ENCODE measurements around the gene ATP6V0E2.
"Not testable (repeated sequence)": the region's sequence is repeated elsewhere in the genome, so short reads cannot be mapped to it uniquely, and the experiment has no call there.

The ATP6V0E2 gene

GRCh38 chr7:149907776-149908376 lies 34.1 kb downstream of the ATP6V0E2 start:
- H3K27ac ChIP-seq (replicated peaks); H3K4me3 ChIP-seq (replicated peaks; ENCODE audit: insufficient read depth, low read length); DNase-seq (ENCODE audit: low read depth in 1 of 2, low spot score in 1 of 2); H3K27me3 ChIP-seq (ENCODE audit: insufficient read depth, poor library complexity, severe bottlenecking): not testable (repeated sequence)

DNA sequence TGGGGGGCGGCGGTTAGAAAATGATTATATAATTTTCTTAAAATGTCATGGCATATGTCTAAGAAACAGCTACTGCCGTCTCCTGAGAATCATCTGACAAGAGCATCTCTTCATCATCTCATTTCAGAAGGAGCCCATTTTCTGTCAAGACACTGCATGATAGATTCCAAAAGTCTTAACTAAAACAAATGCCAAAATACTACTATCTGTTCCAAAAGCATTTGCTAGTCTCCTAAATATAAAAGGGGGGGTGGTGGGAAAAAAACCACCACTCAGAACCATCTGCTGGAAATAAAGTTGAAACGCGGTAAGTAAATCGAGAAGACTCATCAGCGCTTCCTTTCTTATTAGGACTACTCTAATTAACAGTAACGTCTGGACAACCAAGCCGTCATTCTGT lies 36.5 kb downstream of the ATP6V0E2 start:
- DNase-seq (ENCODE audit: low read depth in 1 of 2, low spot score in 1 of 2); H3K27ac ChIP-seq (replicated peaks); H3K4me3 ChIP-seq (replicated peaks; ENCODE audit: insufficient read depth, low read length); H3K27me3 ChIP-seq (ENCODE audit: insufficient read depth, poor library complexity, severe bottlenecking): not testable (repeated sequence)

- H3K4me3 ChIP-seq (replicated peaks; ENCODE audit: insufficient read depth, low read length); H3K27me3 ChIP-seq (ENCODE audit: insufficient read depth, poor library complexity, severe bottlenecking); DNase-seq (ENCODE audit: low read depth in 1 of 2, low spot score in 1 of 2); H3K27ac ChIP-seq (replicated peaks): not testable (repeated sequence)
Measured at GRCh38 chr7:149912126-149912525, 38.4 kb downstream of the ATP6V0E2 start.

GRCh38 chr7:149926414-149926813 lies 52.6 kb downstream of the ATP6V0E2 start:
- H3K4me3 ChIP-seq (replicated peaks; ENCODE audit: insufficient read depth, low read length); DNase-seq (ENCODE audit: low read depth in 1 of 2, low spot score in 1 of 2); H3K27ac ChIP-seq (replicated peaks): not testable (repeated sequence)

More at GRCh38 chr7:149926414-149926813, 52.6 kb downstream of the ATP6V0E2 start:
- not testable (repeated sequence) for H3K27me3 ChIP-seq (ENCODE audit: insufficient read depth, poor library complexity, severe bottlenecking)

Data from HL-60 (cell line).